Measurements from ENCODE around the gene TMEM156.

Gene TMEM156

GRCh38 chr4:39063430-39063829 is 31.2 kb upstream of the TMEM156 start:
- H3K27ac ChIP-seq (ENCODE audit: low read depth, low read length): no peak overlapping the region

GRCh38 chr4:39062770-39063097 is 30.5 kb upstream of the TMEM156 start:
- peaks cover 22% of the 10 kb centered on the region for H3K79me2 ChIP-seq (ENCODE audit: insufficient read depth, low read length)
- H3K27ac ChIP-seq (ENCODE audit: low read depth, low read length): no peak overlapping the region

More at GRCh38 chr4:39063430-39063829, 31.2 kb upstream of the TMEM156 start:
- H3K9me2 ChIP-seq (replicated peaks; ENCODE audit: insufficient read depth, low read length): no peaks in the 10 kb centered on the region
- H4K20me1 ChIP-seq (ENCODE audit: low read depth, low read length): peaks cover 2% of the 10 kb centered on the region; the same call in 1 of the 2 replicates
- H3K27me3 ChIP-seq (ENCODE audit: low read length): no peaks in the 10 kb centered on the region
- H3F3A ChIP-seq (ENCODE audit: insufficient read depth): no peaks in the 10 kb centered on the region; the same call in 1 of the 2 replicates
- no peaks in the 10 kb centered on the region for H3K36me3 ChIP-seq (ENCODE audit: low read length)
- H3K9me3 ChIP-seq (ENCODE audit: insufficient read depth, low read length): no peaks in the 10 kb centered on the region
- H3K4me3 ChIP-seq (ENCODE audit: insufficient read depth, low read length, poor library complexity, severe bottlenecking): no peak overlapping the region
- no peak overlapping the region for H2AFZ ChIP-seq (ENCODE audit: low read depth, low read length, severe bottlenecking)
- H3K9ac ChIP-seq (ENCODE audit: low read length): no peak overlapping the region
- TF ChIP-seq EZH2phosphoT487 (conservative IDR thresholded peaks at IDR 0.05; ENCODE audit: low read length): no peak
- no peak for TF ChIP-seq CTCF (IDR thresholded peaks at IDR 0.05; ENCODE audit: insufficient read depth, low read length, poor library complexity, severe bottlenecking)
- no peak overlapping the region for H3K4me2 ChIP-seq (ENCODE audit: low read depth, low read length, poor library complexity, severe bottlenecking)
- H3K79me2 ChIP-seq (ENCODE audit: insufficient read depth, low read length): peaks cover 15% of the 10 kb centered on the region; the same call in 1 of the 2 replicates

GRCh38 chr4:39062094-39062769 is 30.0 kb upstream of the TMEM156 start, which contains the start of gene KLHL5:
Gene KLHL5, plus strand, starts transcription at chr4:39062232. Its CDS starts 421 bp downstream, at chr4:39062653.
- Histone ChIP-seq H3K27me3 (ENCODE audit: low read length) (no peaks in the 10 kb centered on the region), H3K9ac (ENCODE audit: low read length) (no peak within 1 kb of the TSS), H2AFZ (ENCODE audit: low read depth, low read length, severe bottlenecking) (no peak within 1 kb of the TSS), H3K4me3 (ENCODE audit: insufficient read depth, low read length, poor library complexity, severe bottlenecking) (no peak within 1 kb of the TSS), H3K9me3 (ENCODE audit: insufficient read depth, low read length) (no peaks in the 10 kb centered on the region), H3K9me2 (replicated peaks; ENCODE audit: insufficient read depth, low read length) (no peaks in the 10 kb centered on the region), H3K27ac (ENCODE audit: low read depth, low read length) (no peak within 1 kb of the TSS), H3F3A (ENCODE audit: insufficient read depth) (no peaks in the 10 kb centered on the region; the same call in 1 of the 2 replicates), H3K36me3 (ENCODE audit: low read length) (no peaks in the 10 kb centered on the region), H3K4me2 (ENCODE audit: low read depth, low read length, poor library complexity, severe bottlenecking) (no peak within 1 kb of the TSS), H4K20me1 (ENCODE audit: low read depth, low read length) (peaks cover 5% of the 10 kb centered on the region; the same call in 1 of the 2 replicates), H3K79me2 (ENCODE audit: insufficient read depth, low read length) (peaks cover 27% of the 10 kb centered on the region)
- TF ChIP-seq CTCF (IDR thresholded peaks at IDR 0.05; ENCODE audit: insufficient read depth, low read length, poor library complexity, severe bottlenecking): no peak
- no peak for TF ChIP-seq EZH2phosphoT487 (conservative IDR thresholded peaks at IDR 0.05; ENCODE audit: low read length)

More at GRCh38 chr4:39062770-39063097, 30.5 kb upstream of the TMEM156 start:
- H3K9me3 ChIP-seq (ENCODE audit: insufficient read depth, low read length): no peaks in the 10 kb centered on the region
- H3K4me3 ChIP-seq (ENCODE audit: insufficient read depth, low read length, poor library complexity, severe bottlenecking): no peak overlapping the region
- H2AFZ ChIP-seq (ENCODE audit: low read depth, low read length, severe bottlenecking): no peak overlapping the region
- H4K20me1 ChIP-seq (ENCODE audit: low read depth, low read length): peaks cover 5% of the 10 kb centered on the region; the same call in 1 of the 2 replicates
- H3K4me2 ChIP-seq (ENCODE audit: low read depth, low read length, poor library complexity, severe bottlenecking): no peak overlapping the region
- no peaks in the 10 kb centered on the region for H3K27me3 ChIP-seq (ENCODE audit: low read length)
- no peaks in the 10 kb centered on the region for H3K36me3 ChIP-seq (ENCODE audit: low read length)
- H3K9ac ChIP-seq (ENCODE audit: low read length): no peak overlapping the region
- no peaks in the 10 kb centered on the region; the same call in 1 of the 2 replicates for H3F3A ChIP-seq (ENCODE audit: insufficient read depth)
- TF ChIP-seq CTCF (IDR thresholded peaks at IDR 0.05; ENCODE audit: insufficient read depth, low read length, poor library complexity, severe bottlenecking) (no peak), EZH2phosphoT487 (conservative IDR thresholded peaks at IDR 0.05; ENCODE audit: low read length) (no peak)
- no peaks in the 10 kb centered on the region for H3K9me2 ChIP-seq (replicated peaks; ENCODE audit: insufficient read depth, low read length)

Data from SU-DHL-6 (cell line).